ENCODE results near the gene NR3C2. TPM values are rescaled to one million over a fixed set of nuclear protein-coding genes. Genes with fewer than 3 reads are reported as not detected.

NR3C2 gene
- total and polyA plus RNA-seq, 12 donors = 2.2 to 28.6 (median 23.3) TPM

DNA sequence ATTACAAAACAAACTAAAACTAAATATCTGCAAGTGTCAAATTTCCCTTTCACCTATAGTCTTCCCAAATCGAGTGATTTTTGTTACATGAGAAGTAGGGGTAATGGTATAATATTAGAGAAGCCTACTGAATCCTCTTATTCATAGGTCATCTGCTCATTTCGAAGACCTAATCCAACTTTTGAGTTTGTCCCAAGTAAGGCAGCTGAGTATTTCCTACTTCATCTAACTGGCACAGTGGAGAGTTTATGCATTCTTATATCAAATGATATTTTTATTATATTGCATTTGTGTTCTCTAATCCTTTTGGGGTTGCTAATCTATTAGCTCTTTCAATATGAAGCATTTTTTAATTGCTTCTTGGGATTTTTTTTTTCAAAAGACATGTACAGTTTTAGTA lies 7.7 kb upstream of the NR3C2 start:
- Histone ChIP-seq H3K9me3 (no peaks in the 10 kb centered on the region), H3K27me3 (peaks cover 0 to 27% (median 0%) of the 10 kb centered on the region in 7 donors), H3K4me1 (peaks cover 6 to 36% (median 17%) of the 10 kb centered on the region in 9 donors), H3K4me3 (no peak overlapping the region), H3K27ac (no peak overlapping the region), H3K36me3 (no peaks in the 10 kb centered on the region)
- WGBS, 2 donors = 77 to 79% methylated on average over 2 of the region's 2 CpGs
- TF ChIP-seq, protein P1, sequence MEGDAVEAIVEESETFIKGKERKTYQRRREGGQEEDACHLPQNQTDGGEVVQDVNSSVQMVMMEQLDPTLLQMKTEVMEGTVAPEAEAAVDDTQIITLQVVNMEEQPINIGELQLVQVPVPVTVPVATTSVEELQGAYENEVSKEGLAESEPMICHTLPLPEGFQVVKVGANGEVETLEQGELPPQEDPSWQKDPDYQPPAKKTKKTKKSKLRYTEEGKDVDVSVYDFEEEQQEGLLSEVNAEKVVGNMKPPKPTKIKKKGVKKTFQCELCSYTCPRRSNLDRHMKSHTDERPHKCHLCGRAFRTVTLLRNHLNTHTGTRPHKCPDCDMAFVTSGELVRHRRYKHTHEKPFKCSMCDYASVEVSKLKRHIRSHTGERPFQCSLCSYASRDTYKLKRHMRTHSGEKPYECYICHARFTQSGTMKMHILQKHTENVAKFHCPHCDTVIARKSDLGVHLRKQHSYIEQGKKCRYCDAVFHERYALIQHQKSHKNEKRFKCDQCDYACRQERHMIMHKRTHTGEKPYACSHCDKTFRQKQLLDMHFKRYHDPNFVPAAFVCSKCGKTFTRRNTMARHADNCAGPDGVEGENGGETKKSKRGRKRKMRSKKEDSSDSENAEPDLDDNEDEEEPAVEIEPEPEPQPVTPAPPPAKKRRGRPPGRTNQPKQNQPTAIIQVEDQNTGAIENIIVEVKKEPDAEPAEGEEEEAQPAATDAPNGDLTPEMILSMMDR (IDR thresholded peaks at IDR 0.05) = no peak
- ATAC-seq (no peak), DNase-seq (no peak)
- intact Hi-C loops (cut with DNase I) = loop anchor here in 6 of 10 donors (10.0 kb wide), 7 partner anchors 75 to 575 kb away; no protein-coding TSS in a partner anchor

DNA sequence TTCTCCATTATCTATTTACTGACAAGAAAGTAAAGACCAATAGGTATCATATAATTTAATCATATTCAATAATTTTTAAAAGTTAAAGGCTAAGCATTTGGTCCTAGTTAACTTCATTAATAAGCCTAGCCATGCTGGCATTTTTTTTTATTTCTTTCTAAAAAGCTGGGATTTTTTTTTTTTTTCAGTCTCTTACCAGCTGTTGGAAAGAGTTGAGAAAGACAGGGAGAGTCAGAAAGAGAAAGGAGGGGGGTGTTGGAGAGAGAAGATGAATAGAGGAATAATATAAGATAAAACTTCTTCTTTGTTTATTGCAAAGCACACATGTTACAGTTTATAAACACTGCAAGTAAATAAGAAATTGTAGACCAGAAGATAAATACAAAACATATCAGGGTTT lies 5.9 kb upstream of the NR3C2 start:
- no peak for DNase-seq
- ATAC-seq = no peak
- H3K27me3 ChIP-seq = peaks cover 0 to 45% (median 0%) of the 10 kb centered on the region in 7 donors
- H3K36me3 ChIP-seq = no peaks in the 10 kb centered on the region
- H3K4me3 ChIP-seq = peak overlapping the region in 2 of 10 donors; percentile 40 to 43
- no peaks in the 10 kb centered on the region for H3K9me3 ChIP-seq
- intact Hi-C loops (cut with DNase I) = loop anchor here in 6 of 10 donors (10.0 kb wide), 6 partner anchors 73 to 577 kb away; no protein-coding TSS in a partner anchor
- H3K27ac ChIP-seq = peak overlapping the region in 5 of 10 donors; percentile 2 to 59 (median 40)
- H3K4me1 ChIP-seq = peaks cover 6 to 36% (median 21%) of the 10 kb centered on the region in 9 donors
- TF ChIP-seq, protein P1 (IDR thresholded peaks at IDR 0.05) = no peak

DNA sequence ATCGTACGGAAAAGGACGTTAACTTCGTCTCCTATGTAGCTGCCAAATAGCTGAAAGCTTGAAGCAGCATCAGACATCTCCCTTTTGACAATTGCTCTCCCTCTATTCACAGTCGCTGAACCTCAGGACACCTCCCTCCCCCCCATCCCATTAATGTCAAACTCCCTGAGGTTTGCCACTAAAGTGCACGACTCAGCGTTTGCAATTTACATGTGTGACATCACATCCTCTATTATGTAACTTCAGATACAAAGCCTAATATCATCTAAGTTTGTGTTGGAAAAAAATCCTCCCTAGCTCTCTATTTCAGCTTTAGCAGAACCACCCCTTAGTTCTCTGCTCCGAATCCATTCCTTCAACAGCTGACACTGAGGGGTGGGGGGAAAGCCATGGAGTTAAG lies 5.5 kb upstream of the NR3C2 start:
- peak overlapping the region in 7 of 10 donors; percentile 2 to 59 (median 39) for H3K27ac ChIP-seq
- intact Hi-C loops (cut with DNase I) = loop anchor here in 6 of 10 donors (10.0 kb wide), 6 partner anchors 73 to 577 kb away; no protein-coding TSS in a partner anchor
- H3K9me3 ChIP-seq = no peaks in the 10 kb centered on the region
- DNase-seq (peak in 1 of 2 donors; percentile 14), ATAC-seq (peak in 3 of 8 donors; percentile 4 to 20 (median 7))
- WGBS, 2 donors = 5 to 6% methylated on average over 8 of the region's 8 CpGs
- peak overlapping the region in 7 of 10 donors; percentile 5 to 43 (median 32) for H3K4me3 ChIP-seq
- H3K36me3 ChIP-seq = no peaks in the 10 kb centered on the region
- H3K4me1 ChIP-seq = peaks cover 6 to 36% (median 23%) of the 10 kb centered on the region in 9 donors
- H3K27me3 ChIP-seq = peaks cover 0 to 50% (median 0%) of the 10 kb centered on the region in 7 donors
- TF ChIP-seq, protein P1 (IDR thresholded peaks at IDR 0.05) = no peak

DNA sequence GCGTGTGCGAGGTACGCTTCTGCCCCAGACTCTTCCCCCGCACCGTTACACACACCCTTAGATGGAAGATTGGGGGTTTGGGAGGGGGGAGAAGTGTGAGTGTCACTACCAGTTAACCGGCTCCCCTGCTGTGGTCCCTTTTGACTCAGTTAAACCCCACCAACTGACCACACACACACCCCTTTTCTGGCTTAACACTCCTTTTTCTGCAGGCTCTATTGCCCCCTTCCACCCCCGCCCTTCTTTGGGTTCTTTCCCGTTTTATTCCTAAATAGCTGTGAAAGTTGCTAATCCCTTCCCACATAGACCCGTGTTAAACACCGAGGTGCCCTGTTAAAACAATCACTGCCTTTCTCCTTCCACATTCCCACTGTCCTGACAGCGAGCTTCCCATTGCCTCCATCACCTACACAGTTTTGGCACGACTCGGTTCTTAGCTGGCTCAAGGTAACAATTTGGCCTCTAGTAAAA lies 3.7 kb upstream of the NR3C2 start:
- H3K9me3 ChIP-seq = no peaks in the 10 kb centered on the region
- H3K36me3 ChIP-seq = no peaks in the 10 kb centered on the region
- H3K4me1 ChIP-seq = peaks cover 6 to 41% (median 31%) of the 10 kb centered on the region in 9 donors
- WGBS, 2 donors = 2 to 4% methylated on average over 13 of the region's 13 CpGs
- intact Hi-C loops (cut with DNase I) = loop anchor here in 6 of 10 donors (10.0 kb wide), 6 partner anchors 71 to 579 kb away; no protein-coding TSS in a partner anchor
- peaks cover 0 to 63% (median 0%) of the 10 kb centered on the region in 7 donors for H3K27me3 ChIP-seq
- DNase-seq (no peak), ATAC-seq (no peak)
- TF ChIP-seq, protein P1 (IDR thresholded peaks at IDR 0.05) = no peak
- H3K4me3 ChIP-seq = peak overlapping the region; percentile 62 to 97 (median 86)
- H3K27ac ChIP-seq = peak overlapping the region; percentile 46 to 98 (median 91)

All from heart right ventricle (tissue), 16 donors.